Mesodermal cell (in vitro differentiated cells): ENCODE results near the gene C18orf63. TPM values are rescaled to one million over a fixed set of nuclear protein-coding genes. Genes with fewer than 3 reads are reported as not detected.
A peak's percentile ranks its signal among the peaks of the same experiment; 100 is the strongest.

Experiments used
- H3K27ac ChIP-seq: 2 replicates; pipeline ENCODE4 v1.7.0; 2013; ENCODE audit warnings: mild to moderate bottlenecking, low read depth, low read length, moderate library complexity; ENCODE audit not compliant: severe bottlenecking
- H3K36me3 ChIP-seq: 2 replicates; pipeline ENCODE4 v1.7.1; 2013; ENCODE audit warnings: mild to moderate bottlenecking, low read length, moderate library complexity; ENCODE audit not compliant: control insufficient read depth, insufficient read depth
- H3K4me1 ChIP-seq: one replicate; pipeline ENCODE4 v1.7.1; 2013; ENCODE audit warnings: mild to moderate bottlenecking, low read length; ENCODE audit not compliant: insufficient read depth, control insufficient read depth, poor library complexity, severe bottlenecking
- H3K4me3 ChIP-seq: 2 replicates; pipeline ENCODE4 v1.7.0; 2013; ENCODE audit warnings: low read length, control low read depth, mild to moderate bottlenecking; ENCODE audit not compliant: insufficient read depth, poor library complexity, severe bottlenecking; ENCODE audit errors: extremely low read depth
- H3K9me3 ChIP-seq: 2 replicates; pipeline ENCODE4 v1.7.1; 2013; ENCODE audit warnings: mild to moderate bottlenecking, low read length, moderate library complexity; ENCODE audit not compliant: control insufficient read depth
- WGBS, 2 experiments: methylation state at CpG; one replicate each; pipeline ENCODE4 v1.1.5; 2013; ENCODE audit warnings: missing lambda C conversion rate in 2 of 2; ENCODE audit not compliant: insufficient coverage in 2 of 2; 5-methylcytosine and 5-hydroxymethylcytosine counted together
- polyA plus RNA-seq, 2 experiments: library from polyadenylated mRNA; stranded (reverse); fragments of 50-300 nt; gene quantifications; one replicate each; pipeline ENCODE4 v1.2.3, GENCODE V29; 2013

Gene C18orf63
- polyA plus RNA-seq (2013, experiment 1 of 2) = not detected
- polyA plus RNA-seq (2013, experiment 2 of 2) = 0.20 TPM

DNA sequence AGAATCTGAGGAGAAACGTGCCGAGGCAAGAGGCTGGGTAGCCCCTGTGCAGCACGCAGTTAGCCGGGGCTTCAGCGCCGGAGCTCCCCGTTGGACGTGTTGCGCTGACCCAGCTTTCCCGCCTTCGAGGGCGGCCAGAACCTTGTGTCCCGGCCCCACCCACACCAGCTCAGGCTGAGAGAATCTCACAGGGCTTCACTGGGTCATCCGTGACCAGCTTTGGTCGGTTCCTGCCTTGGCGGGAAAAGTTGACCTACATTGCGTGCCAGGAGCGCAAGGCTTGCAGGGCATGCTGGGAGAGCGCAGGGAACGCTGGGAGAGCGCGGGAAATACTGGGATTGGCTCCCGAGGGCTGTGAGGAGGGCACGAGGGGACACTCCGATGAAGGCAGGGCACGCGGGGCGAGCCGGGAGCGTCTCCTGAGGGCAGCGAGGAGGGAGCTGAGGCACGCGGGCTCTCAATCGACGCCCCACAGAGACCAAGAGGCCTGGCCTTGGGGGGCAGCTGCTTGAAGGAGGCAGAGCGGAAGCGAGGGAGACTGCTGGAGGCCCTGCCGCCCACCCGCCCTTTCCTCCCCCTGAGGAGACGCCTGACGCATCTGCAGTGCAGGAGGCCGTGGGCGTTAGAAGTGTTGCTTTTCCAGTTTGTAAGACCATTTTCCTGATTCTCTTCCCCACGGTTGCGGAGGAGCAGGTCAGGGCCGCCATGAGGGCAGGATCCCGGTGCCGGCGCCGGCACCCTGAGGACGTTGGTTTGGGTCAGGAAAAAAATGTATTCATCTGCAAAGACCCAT, at the start of gene C18orf63:
Gene C18orf63, plus strand, starts transcription at position 376 of the 793 bp plus-strand sequence. CDS start 2,027 bp downstream, outside the sequence.
- Histone ChIP-seq H3K9me3 (peaks cover 17% of the 10 kb centered on the region), H3K27ac (peak within 1 kb of the TSS; percentile 73), H3K36me3 (no peaks in the 10 kb centered on the region), H3K4me1 (peaks cover 3% of the 10 kb centered on the region), H3K4me3 (no peak within 1 kb of the TSS)
- 91 to 92% methylated on average over 40 to 45 of the region's 51 CpGs for WGBS, 2 experiments

DNA sequence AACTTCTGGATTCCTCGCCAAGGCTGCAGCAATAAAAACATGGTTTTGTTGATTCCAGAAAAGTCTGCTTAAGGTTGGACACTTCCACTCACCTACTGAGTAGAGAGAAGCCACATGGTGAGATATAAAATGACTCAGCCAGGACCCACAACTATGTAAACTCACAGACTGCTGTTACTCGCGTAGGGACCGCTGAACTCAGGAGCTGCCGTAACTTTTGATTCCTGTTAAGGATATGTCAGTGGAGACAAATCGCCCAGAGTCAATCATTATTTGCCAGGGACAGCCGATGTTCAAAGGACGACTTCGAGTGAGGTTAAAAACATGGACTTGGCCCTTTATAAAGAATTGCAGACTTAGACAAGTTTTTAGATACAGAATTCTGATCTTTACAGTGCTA, 49.5 kb upstream of the C18orf63 start:
- no peaks in the 10 kb centered on the region for H3K36me3 ChIP-seq
- WGBS, 2 experiments = 74 to 75% methylated on average over 8 to 9 of the region's 9 CpGs
- no peak overlapping the region for H3K27ac ChIP-seq
- H3K4me3 ChIP-seq = no peak overlapping the region
- no peaks in the 10 kb centered on the region for H3K9me3 ChIP-seq
- H3K4me1 ChIP-seq = no peaks in the 10 kb centered on the region

DNA sequence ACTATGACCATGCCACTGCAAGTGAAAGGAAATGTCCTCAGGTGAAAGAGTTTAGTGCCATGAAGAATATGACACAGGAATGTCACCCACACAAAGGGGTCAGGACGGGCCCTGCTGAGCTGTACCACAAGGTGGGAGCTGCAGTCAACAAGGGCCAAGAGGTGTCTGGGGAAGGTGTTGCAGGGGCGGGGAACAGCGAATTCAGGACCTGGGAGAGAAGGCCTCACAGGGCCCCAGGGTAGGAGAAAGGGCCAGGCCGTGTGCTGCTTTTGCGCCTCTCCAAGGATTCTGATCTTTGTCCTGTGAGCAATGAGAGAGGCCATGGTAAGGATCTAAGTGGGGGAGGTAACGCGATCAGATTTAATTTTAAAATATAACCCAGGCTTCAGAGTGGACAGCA, 47.5 kb upstream of the C18orf63 start:
- Histone ChIP-seq H3K27ac (no peak overlapping the region), H3K4me3 (no peak overlapping the region), H3K36me3 (no peaks in the 10 kb centered on the region), H3K9me3 (no peaks in the 10 kb centered on the region), H3K4me1 (no peaks in the 10 kb centered on the region)
- WGBS, 2 experiments = 88 to 95% methylated on average over 7 of the region's 7 CpGs

DNA sequence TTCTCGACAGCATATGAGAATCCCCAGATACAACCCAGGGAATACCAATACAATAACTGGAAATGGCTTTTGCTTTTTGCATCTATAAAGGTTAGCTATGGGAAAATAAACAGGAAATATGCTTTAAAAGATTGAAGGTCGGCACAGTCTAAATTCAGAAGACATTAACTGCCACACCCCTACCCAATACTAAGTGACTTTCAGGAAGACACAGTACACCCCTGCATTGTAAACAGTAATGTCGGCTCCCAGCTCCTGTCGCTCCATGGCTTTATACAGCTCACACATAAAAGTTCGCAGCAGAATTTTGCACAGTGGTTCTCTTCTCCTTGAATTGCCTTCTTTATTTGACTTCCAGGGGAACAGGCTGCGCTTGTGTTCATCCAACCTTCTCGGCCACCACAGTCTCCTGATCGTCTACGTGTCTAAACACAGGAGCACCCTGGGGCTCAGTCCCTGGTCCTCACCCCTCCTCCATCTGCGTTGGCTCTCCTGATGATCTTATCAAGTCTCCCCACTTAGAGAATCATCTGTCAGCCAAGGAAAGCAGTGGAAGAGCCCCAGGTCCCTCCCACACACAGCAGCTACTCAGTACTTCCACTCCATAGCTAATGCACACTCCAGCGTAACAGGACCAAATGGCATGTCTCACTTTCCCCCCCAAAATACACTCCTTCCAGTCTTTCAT, 46.6 kb upstream of the C18orf63 start:
- WGBS, 2 experiments = 83 to 86% methylated on average over 8 to 9 of the region's 11 CpGs
- Histone ChIP-seq H3K9me3 (no peaks in the 10 kb centered on the region), H3K4me3 (no peak overlapping the region), H3K4me1 (no peaks in the 10 kb centered on the region), H3K27ac (no peak overlapping the region), H3K36me3 (no peaks in the 10 kb centered on the region)

DNA sequence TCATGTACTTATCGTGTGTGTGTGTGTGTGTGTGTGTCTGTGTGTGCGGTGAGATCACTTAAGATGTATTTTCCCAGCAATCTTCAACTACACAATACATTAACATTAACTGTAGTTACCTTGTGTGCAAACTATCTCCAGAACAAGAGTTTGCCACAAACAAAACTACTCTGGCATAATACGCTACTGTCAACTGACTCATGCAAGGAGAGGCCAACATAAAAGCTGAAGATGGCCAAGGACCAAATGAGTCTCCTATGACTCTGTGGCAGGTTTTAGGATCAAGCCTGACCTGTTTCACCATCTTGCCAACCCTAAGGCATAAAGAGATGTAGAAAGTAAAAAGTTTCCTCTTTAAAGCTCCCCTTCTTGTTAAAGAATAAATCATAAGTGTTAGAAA, 44.0 kb upstream of the C18orf63 start:
- H3K27ac ChIP-seq = no peak overlapping the region
- H3K36me3 ChIP-seq = no peaks in the 10 kb centered on the region
- WGBS, 2 experiments = 83 to 100% methylated on average over 1 of the region's 3 CpGs
- no peaks in the 10 kb centered on the region for H3K4me1 ChIP-seq
- H3K4me3 ChIP-seq = no peak overlapping the region
- no peaks in the 10 kb centered on the region for H3K9me3 ChIP-seq

DNA sequence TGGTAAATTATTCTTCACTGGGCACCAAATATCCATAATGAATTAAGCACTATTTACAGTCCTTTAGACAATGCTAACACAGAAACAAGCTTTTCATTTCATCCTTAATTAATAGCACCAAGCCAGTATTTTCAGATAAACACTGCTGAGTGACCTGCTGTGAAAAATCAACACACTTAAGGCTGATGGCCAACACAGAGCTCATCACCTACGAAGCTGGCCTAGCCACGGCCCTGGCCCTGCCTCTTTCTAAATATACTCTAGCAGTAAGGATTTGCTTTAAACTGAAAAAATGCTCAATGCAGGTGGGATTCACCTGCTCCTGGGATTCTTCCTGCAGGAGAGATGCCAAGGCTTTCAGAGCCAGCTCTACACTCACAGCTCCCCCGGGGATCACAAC, 42.2 kb upstream of the C18orf63 start:
- H3K4me1 ChIP-seq = no peaks in the 10 kb centered on the region
- H3K36me3 ChIP-seq = no peaks in the 10 kb centered on the region
- no peak overlapping the region for H3K4me3 ChIP-seq
- no peaks in the 10 kb centered on the region for H3K9me3 ChIP-seq
- 87% methylated on average over 3 of the region's 3 CpGs; no CpG with 5 or more reads in 1 of the 2 experiments for WGBS, 2 experiments
- H3K27ac ChIP-seq = no peak overlapping the region

DNA sequence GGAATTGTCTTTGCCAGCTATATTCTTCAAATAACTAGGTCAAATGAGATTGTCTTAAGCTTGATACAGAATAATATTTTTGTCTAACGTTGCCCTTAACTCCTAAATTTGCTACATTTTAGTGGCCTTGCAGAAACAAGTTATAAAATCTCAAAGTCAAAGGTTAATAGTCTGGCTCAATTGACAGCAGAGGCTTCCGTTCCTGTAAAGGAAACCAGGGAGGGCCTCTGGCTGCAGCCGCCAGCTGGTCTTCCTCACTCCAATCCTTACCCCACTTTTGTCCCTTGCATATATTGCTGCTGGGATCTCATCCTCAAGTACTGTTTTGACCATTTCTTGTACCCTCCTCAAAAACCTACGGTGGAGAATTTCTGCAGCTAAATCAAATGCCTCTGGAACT, 40.9 kb upstream of the C18orf63 start:
- Histone ChIP-seq H3K36me3 (no peaks in the 10 kb centered on the region), H3K4me1 (no peaks in the 10 kb centered on the region), H3K4me3 (no peak overlapping the region), H3K27ac (no peak overlapping the region), H3K9me3 (no peaks in the 10 kb centered on the region)
- 94 to 98% methylated on average over 2 to 4 of the region's 4 CpGs for WGBS, 2 experiments

DNA sequence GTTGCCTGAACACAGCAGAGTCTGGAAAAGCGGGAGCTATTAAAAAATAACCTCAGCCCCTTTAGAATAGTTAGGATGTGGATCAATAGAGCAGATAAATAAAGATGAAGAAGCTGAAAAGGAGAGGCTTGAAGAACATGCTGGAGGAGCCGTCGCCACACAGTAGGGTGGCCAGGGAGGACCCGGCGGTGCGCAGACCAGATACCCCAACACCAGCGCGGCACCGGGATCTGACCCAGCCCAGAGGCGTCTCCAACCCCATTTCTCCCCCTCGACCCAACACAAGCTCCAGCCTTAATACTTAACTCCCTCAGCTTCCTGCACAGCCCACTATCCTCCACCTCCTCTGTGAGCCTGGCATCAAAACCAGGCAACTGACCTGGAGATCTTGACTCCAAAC, 39.9 kb upstream of the C18orf63 start:
- H3K9me3 ChIP-seq = no peaks in the 10 kb centered on the region
- no peak overlapping the region for H3K4me3 ChIP-seq
- H3K27ac ChIP-seq = no peak overlapping the region
- no peaks in the 10 kb centered on the region for H3K4me1 ChIP-seq
- no peaks in the 10 kb centered on the region for H3K36me3 ChIP-seq
- WGBS, 2 experiments = 93 to 100% methylated on average over 1 to 10 of the region's 11 CpGs

DNA sequence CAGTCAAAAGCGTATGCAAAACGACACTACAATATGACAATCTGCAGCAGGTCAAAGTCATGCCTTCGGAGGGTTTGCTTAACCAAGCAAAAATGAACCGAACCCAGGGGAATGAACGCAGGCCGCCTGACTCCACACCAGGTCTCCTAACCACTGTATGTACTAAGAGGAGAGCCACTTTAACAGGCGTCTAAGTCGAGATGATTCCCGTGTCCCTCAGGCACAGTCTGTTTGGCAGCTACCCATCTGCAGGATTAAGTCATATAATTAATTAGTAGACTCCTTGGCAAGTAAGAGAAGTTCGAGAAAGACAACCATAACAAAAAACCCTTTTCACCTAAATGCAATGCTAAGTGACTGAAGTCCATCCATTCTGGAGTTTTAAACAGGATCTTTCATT, 39.0 kb upstream of the C18orf63 start:
- Histone ChIP-seq H3K36me3 (no peaks in the 10 kb centered on the region), H3K27ac (no peak overlapping the region), H3K9me3 (no peaks in the 10 kb centered on the region), H3K4me3 (no peak overlapping the region), H3K4me1 (no peaks in the 10 kb centered on the region)
- WGBS, 2 experiments = 92 to 99% methylated on average over 5 to 6 of the region's 10 CpGs

DNA sequence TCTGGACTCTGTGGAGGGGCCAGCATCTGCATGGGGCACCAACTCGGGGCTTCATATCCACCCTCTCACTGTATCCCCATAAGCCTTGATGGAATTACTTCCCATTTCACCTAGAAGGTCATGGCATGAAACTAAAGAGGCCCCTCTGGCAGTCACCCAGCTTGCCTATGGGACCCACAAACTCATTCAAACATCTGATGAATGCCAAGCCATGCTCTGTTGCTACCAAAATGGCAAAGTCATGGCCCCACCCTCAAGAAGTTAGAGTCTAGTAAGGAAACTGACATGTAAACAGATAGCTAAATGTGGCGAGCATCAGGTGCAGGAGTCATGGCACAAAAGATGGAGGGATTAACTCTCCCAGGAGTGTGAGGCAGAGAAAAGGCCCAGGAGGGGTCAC, 38.3 kb upstream of the C18orf63 start:
- no peak overlapping the region for H3K27ac ChIP-seq
- WGBS, 2 experiments = 83 to 100% methylated on average over 2 of the region's 2 CpGs
- H3K9me3 ChIP-seq = no peaks in the 10 kb centered on the region
- no peaks in the 10 kb centered on the region for H3K4me1 ChIP-seq
- H3K4me3 ChIP-seq = no peak overlapping the region
- no peaks in the 10 kb centered on the region for H3K36me3 ChIP-seq

DNA sequence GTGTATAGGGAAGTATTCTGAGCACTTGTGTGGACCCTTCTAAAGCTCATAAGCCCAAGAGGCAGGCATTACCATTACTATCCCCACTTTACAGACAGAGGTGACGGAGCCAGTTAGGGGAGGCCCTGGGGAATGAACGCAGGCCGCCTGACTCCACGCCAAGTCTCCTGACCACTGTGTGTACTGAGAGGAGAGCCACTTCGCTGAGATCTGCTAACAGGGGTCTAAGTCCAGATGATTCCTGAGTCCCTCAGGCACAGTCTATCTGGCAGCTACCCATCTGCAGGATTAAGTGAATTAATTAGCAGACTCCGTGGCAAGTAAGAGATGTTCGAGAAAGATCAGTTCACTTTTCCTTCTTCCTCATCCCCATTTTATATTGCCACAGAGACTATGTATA, 37.6 kb upstream of the C18orf63 start:
- WGBS, 2 experiments = 87 to 97% methylated on average over 5 to 6 of the region's 7 CpGs
- Histone ChIP-seq H3K36me3 (no peaks in the 10 kb centered on the region), H3K9me3 (no peaks in the 10 kb centered on the region), H3K4me3 (no peak overlapping the region), H3K27ac (no peak overlapping the region), H3K4me1 (no peaks in the 10 kb centered on the region)
